Putamen (tissue), 1 donor: ENCODE results near the gene SH3YL1.

Experiments used
- DNase-seq: peaks from one replicate; pipeline ENCODE4 v3.0.0-alpha.2; 2016; ENCODE audit warnings: low spot score

Gene SH3YL1

GRCh38 chr2:223451-223850, 40.4 kb downstream of the SH3YL1 start:
- DNase-seq: no peak

GRCh38 chr2:216068-216467, 47.8 kb downstream of the SH3YL1 start:
- no peak for DNase-seq

GRCh38 chr2:213932-214693, 49.7 kb downstream of the SH3YL1 start:
- no peak for DNase-seq

GRCh38 chr2:211486-212184, 52.2 kb downstream of the SH3YL1 start:
- no peak for DNase-seq

- no peak for DNase-seq
Observed at GRCh38 chr2:210660-211059, 53.2 kb downstream of the SH3YL1 start.

GRCh38 chr2:209470-209869, 54.4 kb downstream of the SH3YL1 start:
- DNase-seq: no peak

GRCh38 chr2:208335-208734, 55.5 kb downstream of the SH3YL1 start:
- no peak for DNase-seq

- DNase-seq: no peak
Observed at GRCh38 chr2:203984-204383, 59.8 kb downstream of the SH3YL1 start.

- DNase-seq: no peak
Observed at GRCh38 chr2:203401-203800, 60.4 kb downstream of the SH3YL1 start.

- DNase-seq: no peak
Observed at GRCh38 chr2:202945-203344, 60.9 kb downstream of the SH3YL1 start.

GRCh38 chr2:201648-202433, 62.0 kb downstream of the SH3YL1 start:
- DNase-seq: no peak

- DNase-seq: no peak
Observed at GRCh38 chr2:199041-199966, 64.5 kb downstream of the SH3YL1 start.

- no peak for DNase-seq
Observed at GRCh38 chr2:196406-196805, 67.4 kb downstream of the SH3YL1 start.

- DNase-seq: no peak
Observed at GRCh38 chr2:195932-196331, 67.9 kb downstream of the SH3YL1 start.

- no peak for DNase-seq
Observed at GRCh38 chr2:193141-193671, 70.6 kb downstream of the SH3YL1 start.

- no peak for DNase-seq
Observed at GRCh38 chr2:191311-192190, 72.3 kb downstream of the SH3YL1 start.

- no peak for DNase-seq
Observed at GRCh38 chr2:187825-188224, 76.0 kb downstream of the SH3YL1 start.

- DNase-seq: no peak
Observed at GRCh38 chr2:185221-185620, 78.6 kb downstream of the SH3YL1 start.

- no peak for DNase-seq
Observed at GRCh38 chr2:184695-185094, 79.1 kb downstream of the SH3YL1 start.

- DNase-seq: no peak
Observed at GRCh38 chr2:182509-183122, 81.2 kb downstream of the SH3YL1 start.
